Fibroblast of the aortic adventitia (primary cell): ENCODE data around the gene EMID1. TPM values are rescaled to one million over a fixed set of nuclear protein-coding genes. Genes with fewer than 3 reads are reported as not detected.

Experiments
- DNase-seq: peaks from one replicate; pipeline ENCODE4 v3.0.0-alpha.2; 2010; ENCODE audit warnings: low read depth
- H3K4me3 ChIP-seq: 2 replicates; pipeline ENCODE4 v1.5.1; 2011; ENCODE audit warnings: low read depth, mild to moderate bottlenecking, control low read depth, low read length, moderate library complexity
- CTCF ChIP-seq: IDR thresholded peaks from 2 replicates; pipeline ENCODE4 v1.5.1; 2011; ENCODE audit warnings: mild to moderate bottlenecking, low read length, control low read depth, inconsistent platforms; ENCODE audit not compliant: insufficient read depth
- total RNA-seq: library from RNA; depleted of rRNA; stranded (reverse); fragments of >200 nt; gene quantifications from 2 replicates; pipeline ENCODE4 v1.2.3, GENCODE V29; 2012; ENCODE audit warnings: low replicate concordance

EMID1 gene
- total RNA-seq, 1 donor = not detected

GRCh38 chr22:29193021-29193420, 12.7 kb upstream of the EMID1 start:
- TF ChIP-seq CTCF = no peak
- no peak for DNase-seq
- no peak overlapping the region for H3K4me3 ChIP-seq

- TF ChIP-seq CTCF = no peak
- no peak for DNase-seq
- H3K4me3 ChIP-seq = no peak overlapping the region
Measured at GRCh38 chr22:29194184-29194583, 11.5 kb upstream of the EMID1 start.

GRCh38 chr22:29195118-29195963, 10.4 kb upstream of the EMID1 start:
- DNase-seq = no peak

GRCh38 chr22:29195964-29196666, 9.6 kb upstream of the EMID1 start:
- no peak for TF ChIP-seq CTCF
- H3K4me3 ChIP-seq = no peak overlapping the region

More at GRCh38 chr22:29195118-29195963, 10.4 kb upstream of the EMID1 start:
- TF ChIP-seq CTCF = no peak
- H3K4me3 ChIP-seq = no peak overlapping the region

GRCh38 chr22:29197096-29197495, 8.6 kb upstream of the EMID1 start:
- DNase-seq = peak; percentile 7
- TF ChIP-seq CTCF = no peak
- no peak overlapping the region for H3K4me3 ChIP-seq

More at GRCh38 chr22:29195964-29196666, 9.6 kb upstream of the EMID1 start:
- no peak for DNase-seq

- H3K4me3 ChIP-seq = no peak overlapping the region
- DNase-seq = no peak
- TF ChIP-seq CTCF = no peak
Measured at GRCh38 chr22:29198240-29198639, 7.5 kb upstream of the EMID1 start.
